IPS-11a (cell line): ENCODE data around the gene HMGCL.

Experiments used
- H3K4me3 ChIP-seq: one replicate; pipeline ENCODE4 v1.5.1; 2013; ENCODE audit warnings: low read depth, low read length, control low read depth

HMGCL gene

DNA sequence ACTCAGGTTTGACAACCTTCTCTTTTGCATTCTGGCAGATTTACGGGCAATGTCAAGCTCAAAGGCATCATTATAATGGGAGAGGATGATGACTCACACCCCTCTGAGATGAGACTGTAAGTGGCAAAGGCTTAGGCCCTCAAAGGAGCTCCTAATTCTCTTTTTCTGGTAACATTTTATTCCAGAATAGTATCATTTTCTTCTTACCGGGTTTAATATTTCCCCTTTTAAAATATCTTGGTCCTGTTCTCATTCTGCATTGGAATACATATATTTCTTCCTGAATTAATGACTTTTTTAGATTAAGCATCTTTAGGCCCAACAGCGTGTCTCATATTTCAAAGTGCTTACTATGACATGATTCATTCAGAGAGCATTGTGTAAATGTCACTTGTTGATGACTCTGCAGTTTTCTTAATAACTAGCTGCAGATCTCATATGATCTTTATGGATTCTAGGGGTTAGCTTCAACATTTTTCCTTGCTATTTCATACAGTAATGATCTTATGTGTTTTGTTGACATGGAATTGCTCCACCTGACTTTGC lies 45.3 kb downstream of the HMGCL start:
- no peak overlapping the region for H3K4me3 ChIP-seq

DNA sequence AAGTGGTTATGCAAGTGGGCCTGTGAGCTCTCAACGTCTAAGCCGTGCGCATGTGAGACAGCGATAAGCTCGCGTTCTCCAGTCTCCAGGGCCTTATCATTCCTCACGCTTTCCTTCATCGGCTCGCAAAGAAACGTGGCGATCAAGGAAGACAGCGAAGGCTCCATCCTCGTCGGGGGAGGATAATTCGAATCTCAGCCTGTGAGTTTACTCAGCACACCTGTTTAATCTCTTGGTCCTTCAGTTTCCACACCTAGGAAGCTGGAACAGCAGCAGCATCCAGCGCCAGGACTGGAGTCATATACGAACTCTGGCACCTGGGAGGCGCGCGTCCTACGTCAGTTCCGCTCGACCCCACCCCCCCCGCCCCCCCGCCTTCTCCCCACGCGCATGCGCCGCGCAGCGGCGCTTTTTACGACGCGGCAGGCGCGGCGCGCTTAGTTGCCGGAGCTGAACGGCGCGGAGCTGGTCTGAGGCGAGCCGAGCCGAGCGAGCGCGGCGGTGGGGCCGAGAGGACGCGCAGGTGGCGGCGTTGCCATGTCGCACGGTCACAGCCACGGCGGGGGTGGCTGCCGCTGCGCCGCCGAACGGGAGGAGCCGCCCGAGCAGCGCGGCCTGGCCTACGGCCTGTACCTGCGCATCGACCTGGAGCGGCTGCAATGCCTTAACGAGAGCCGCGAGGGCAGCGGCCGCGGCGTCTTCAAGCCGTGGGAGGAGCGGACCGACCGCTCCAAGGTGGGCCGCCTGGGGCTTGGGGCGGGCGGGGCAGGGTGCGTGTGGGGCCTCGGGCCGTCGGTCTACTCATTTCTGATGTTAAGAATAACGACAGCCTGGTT lies 47.0 kb downstream of the HMGCL start, which contains the start of gene PITHD1:
PITHD1 (plus strand) TSS at position 440 of the 836 bp plus-strand sequence; CDS start at position 538, 98 bp downstream.
- peak within 1 kb of the TSS; percentile 94 for H3K4me3 ChIP-seq

DNA sequence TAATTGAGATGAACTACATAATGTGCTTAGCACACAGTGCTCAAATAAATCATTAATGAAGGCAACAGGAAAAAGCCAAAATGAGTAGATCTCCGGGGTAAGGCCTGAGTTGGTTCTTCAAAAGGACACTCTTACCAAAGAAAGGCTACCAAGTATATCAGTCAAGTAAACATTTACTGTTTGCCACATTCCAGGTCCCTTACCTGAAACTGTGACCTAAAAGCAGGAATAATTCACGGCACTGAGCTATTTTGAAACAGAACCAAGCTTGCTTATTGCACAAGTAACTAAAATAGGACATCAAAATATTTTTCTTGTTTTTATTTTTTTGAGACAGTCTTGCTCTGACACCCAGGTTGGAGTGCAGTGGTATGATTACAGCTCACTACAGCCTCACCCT lies 49.0 kb downstream of the HMGCL start:
- H3K4me3 ChIP-seq, result no peak overlapping the region

DNA sequence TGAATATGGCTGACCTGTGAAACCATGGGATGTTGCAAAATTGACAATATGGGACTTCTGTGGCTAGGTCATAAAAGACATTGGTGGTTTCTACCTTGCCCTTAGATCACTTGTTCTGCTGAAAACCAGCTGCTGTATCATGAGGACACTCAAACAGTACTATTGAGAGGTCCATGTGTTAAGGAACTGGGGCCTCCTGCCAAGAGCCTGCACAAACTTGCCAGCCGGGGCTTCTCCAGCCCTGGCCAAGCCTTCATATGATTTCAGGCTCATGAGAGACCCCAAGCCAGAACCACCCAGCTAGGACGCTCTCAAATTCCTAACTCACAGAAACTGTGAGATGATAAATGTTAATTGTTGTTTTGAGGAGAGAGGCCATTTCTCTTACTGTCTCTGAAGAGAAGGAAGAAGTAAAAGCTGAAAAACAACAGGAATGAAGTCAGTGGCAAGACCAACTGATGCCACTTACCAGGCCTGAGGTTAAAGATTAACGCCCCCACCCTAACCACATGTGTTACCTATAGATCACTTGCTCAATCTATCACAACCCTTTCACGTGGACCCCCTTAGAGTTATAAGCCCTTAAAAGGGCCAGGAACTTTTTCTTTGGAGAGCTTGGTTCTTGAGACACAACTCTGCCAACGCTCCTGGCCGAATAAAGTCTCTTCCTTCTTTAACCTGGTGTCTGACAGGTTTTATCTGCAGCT lies 50.9 kb downstream of the HMGCL start:
- H3K4me3 ChIP-seq, result no peak overlapping the region

DNA sequence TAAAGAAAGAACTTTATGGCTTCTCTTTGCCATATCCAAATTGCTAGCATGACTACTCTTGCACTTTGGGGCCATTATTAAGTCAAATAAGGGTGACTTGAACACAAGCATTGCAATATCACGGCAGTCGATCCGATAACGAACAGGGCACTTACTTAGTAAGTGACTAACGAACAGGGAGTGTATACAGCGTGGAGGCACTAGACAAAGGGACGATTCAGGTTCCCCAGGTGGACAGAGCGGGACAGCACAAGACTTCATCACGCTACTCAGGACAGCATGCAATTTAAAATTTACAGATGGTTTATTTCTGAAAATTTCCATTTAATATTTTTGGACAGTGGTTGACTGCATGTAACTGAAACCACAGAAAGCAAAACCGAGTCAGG lies 52.4 kb downstream of the HMGCL start:
- H3K4me3 ChIP-seq, result no peak overlapping the region

DNA sequence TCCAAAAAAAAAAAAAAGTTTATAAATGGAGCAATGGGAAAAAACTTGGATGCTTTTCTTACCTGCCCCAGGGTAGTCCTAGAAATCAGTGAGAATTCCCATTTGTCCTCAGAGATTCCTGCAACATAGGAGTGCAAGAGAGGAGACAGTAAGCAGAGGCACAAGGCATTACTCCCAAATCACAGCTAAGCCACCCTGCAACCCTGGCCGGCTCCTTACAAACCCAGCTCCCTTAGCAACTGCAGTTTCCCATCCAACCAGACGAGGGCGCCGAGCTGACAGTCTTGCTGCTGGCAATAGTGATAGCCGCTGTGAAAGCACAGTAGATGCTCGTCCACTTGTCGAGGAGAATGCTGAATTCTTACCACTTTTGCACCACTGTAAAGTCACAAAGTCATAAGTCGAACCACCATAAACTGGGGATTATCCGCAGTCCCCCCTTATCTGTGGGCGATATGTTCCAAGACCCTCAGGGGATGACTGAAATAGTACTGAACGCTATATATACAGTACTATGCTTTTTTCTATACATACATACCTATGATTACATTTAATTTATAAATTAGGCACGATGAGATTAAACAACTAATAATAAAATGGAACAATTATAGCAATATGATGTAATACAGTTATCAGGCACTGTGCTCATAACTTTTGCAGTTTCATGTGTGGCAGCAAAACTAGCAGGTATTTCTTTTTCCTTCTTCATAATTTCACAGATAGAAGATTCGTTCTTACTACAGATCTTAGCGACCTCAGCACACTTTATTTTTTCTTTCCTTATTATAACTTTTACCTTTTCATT lies 53.0 kb downstream of the HMGCL start:
- no peak overlapping the region for H3K4me3 ChIP-seq

DNA sequence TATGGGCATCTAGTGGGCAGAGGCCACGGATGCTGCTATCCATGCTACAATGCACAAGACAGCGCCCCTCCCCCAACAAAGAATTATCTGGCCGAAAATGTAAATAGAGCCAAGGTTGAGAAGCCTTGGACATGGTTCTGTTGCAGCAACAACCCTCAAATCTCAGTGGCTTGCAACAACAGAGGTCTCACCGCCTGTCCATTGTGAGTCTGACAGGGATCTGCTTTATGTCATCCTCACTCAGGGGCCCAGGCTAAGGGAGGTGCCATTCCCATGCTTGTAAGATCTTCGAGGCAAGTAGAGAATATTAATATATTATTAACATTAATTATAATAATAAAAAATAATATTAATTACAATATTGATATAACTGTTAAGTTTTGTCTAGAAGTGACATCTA lies 56.5 kb downstream of the HMGCL start:
- no peak overlapping the region for H3K4me3 ChIP-seq

DNA sequence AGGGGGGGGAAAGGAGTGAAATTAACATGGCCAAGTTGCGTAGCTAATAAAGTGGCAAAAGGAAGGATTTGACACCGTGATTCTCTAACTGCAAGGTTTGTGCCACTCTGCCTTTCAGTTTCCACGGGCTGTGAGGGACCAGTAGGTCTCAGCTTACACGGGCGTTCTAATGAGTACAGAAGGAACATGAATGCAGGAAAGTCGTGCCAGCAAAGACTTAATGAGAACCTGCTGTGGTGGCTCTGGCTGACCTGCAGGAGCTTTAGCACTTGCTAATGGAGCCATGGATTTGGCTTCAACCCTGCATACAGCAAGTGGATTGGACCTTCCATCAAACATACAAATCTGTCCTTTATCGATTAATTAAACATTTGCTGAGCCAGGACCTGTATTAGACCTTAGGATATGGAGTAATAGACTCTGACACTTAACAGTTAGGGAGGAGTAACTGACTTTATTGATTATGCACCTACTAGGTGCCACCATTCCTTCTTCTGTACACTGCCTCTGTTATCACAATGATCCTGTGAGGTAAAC lies 62.1 kb downstream of the HMGCL start:
- H3K4me3 ChIP-seq, result no peak overlapping the region

DNA sequence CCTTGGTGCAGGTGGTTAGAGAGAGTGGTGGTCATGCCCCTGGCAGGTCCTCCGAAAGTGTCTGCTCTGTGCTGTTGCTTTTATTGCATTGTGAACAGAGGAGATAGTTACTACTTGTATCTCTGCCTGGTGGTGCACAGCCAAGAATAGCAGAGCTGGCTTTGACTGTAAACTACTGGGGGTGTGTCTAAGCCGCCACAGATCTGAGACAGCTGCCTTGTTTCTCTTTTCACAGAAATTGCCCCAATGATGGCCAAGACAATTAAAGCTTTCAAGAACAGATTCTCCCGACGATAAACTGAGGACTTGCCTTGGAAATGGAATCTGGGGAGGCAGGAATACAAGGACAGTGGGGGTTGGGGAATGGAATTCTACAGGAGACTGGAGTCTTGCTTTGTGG lies 66.0 kb downstream of the HMGCL start:
- no peak overlapping the region for H3K4me3 ChIP-seq

DNA sequence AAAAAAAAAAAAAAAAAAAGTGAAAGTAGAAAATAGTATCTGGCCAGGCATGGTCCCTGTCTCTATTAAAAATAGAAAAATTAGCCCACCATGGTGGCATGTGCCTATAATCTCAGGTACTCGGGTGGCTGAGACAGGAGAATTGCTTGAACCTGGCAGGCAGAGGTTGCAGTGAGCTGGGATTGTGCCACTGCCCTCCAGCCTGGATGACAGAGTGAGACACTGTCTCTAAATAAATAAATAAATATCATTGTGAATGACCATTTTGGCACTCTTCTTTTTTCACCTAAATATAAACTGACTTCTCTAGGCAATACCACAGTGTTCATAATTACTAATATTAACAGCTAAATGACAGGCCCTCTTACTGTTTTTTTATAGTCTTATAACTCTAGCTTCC lies 67.4 kb downstream of the HMGCL start:
- H3K4me3 ChIP-seq, result no peak overlapping the region

DNA sequence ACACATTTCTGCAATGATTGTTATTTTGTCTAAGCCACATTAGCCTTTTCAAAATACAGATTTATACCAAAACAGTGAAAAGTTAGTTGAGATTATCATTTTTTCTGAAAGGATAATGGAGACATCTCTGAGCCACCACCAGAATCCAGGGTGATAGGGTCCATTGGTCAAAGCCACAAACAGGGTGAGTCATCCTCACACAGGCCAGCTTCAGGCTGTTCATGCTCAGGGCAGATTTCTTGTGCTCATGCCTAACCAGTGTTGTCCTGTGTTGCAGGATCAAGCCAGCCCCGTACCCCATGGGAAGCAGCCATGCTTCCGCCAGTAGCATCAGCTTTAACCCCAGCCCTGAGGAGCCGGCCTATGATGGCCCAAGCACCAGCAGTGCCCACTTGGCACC lies 68.6 kb downstream of the HMGCL start:
- H3K4me3 ChIP-seq, result no peak overlapping the region

DNA sequence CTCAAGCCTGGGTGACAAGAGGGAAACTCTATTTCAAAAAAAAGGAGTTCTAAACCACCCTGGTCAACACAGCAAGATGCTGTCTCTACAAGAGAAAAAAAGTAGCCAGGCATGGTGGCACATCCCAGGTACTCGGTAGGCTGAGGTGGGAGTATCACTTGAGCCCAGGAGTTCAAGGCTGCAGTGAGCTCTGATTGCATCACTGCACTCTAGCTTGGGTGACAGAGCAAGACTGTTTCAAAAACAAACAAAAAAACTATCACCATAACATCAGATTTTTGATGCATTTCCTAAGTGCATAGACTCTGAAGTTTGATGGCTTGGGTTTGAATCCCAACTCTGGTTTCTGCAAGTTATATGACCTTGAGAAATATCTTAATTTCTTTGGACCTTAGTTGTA lies 72.3 kb downstream of the HMGCL start:
- H3K4me3 ChIP-seq, result no peak overlapping the region
